ENCODE data around the gene GIGYF1. TPM values are rescaled to one million over a fixed set of nuclear protein-coding genes. Genes with fewer than 3 reads are reported as not detected.

GIGYF1 gene
- total RNA-seq (2014; rRNA removed; shearing (Covaris generic); ENCODE audit: low replicate concordance), result 16.3 and 38.2 TPM in 2 replicates

- H3K4me2 ChIP-seq (ENCODE audit: low read depth, low read length, poor library complexity, severe bottlenecking), result peak within 1 kb of the TSS; percentile 94
- peak within 1 kb of the TSS; percentile 81; the same call in 1 of the 2 replicates for H2AFZ ChIP-seq (ENCODE audit: low read length)
- H3K9me3 ChIP-seq (ENCODE audit: low read length), result no peaks in the 10 kb centered on the region
- H3K4me1 ChIP-seq (ENCODE audit: low read length), result peaks cover 38% of the 10 kb centered on the region
- H3K4me3 ChIP-seq (ENCODE audit: low read length), result peak within 1 kb of the TSS; percentile 94
- H4K20me1 ChIP-seq (ENCODE audit: insufficient read depth, low read depth, low read length), result peaks cover 27% of the 10 kb centered on the region
- peak within 1 kb of the TSS; percentile 86 for H3K9ac ChIP-seq (ENCODE audit: low read length)
- peaks cover 44% of the 10 kb centered on the region for H3K79me2 ChIP-seq (ENCODE audit: low read length)
- H3K9me2 ChIP-seq (replicated peaks; ENCODE audit: insufficient read depth, low read length), result no peaks in the 10 kb centered on the region
- 0 out of 2 replicates have a peak within 1 kb of the TSS, but pooled peaks have one; percentile 1 for H3K27ac ChIP-seq (ENCODE audit: low read length)
- peaks cover 4% of the 10 kb centered on the region; the same call in 1 of the 2 replicates for H3K36me3 ChIP-seq (ENCODE audit: insufficient read depth, low read length)
- no peaks in the 10 kb centered on the region for H3K27me3 ChIP-seq (ENCODE audit: low read length)
- DNase-seq, result peak; percentile 85
Observed at GRCh38 chr7:100694098-100694745, at the start of gene GIGYF1. Gene GIGYF1 (minus strand): TSS chr7:100694250. CDS start chr7:100688238, 6,012 bp downstream.

- H3K27ac ChIP-seq (ENCODE audit: low read length), result no peak overlapping the region
- no peaks in the 10 kb centered on the region for H3K4me1 ChIP-seq (ENCODE audit: low read length)
- no peak overlapping the region for H2AFZ ChIP-seq (ENCODE audit: low read length)
- H3K36me3 ChIP-seq (ENCODE audit: insufficient read depth, low read length), result no peaks in the 10 kb centered on the region
- no peaks in the 10 kb centered on the region for H3K9me2 ChIP-seq (replicated peaks; ENCODE audit: insufficient read depth, low read length)
- H3K4me3 ChIP-seq (ENCODE audit: low read length), result no peak overlapping the region
- H3K27me3 ChIP-seq (ENCODE audit: low read length), result no peaks in the 10 kb centered on the region
- DNase-seq, result no peak
- H3K79me2 ChIP-seq (ENCODE audit: low read length), result no peaks in the 10 kb centered on the region
- H3K9ac ChIP-seq (ENCODE audit: low read length), result no peak overlapping the region
- no peaks in the 10 kb centered on the region for H4K20me1 ChIP-seq (ENCODE audit: insufficient read depth, low read depth, low read length)
- no peaks in the 10 kb centered on the region for H3K9me3 ChIP-seq (ENCODE audit: low read length)
- H3K4me2 ChIP-seq (ENCODE audit: low read depth, low read length, poor library complexity, severe bottlenecking), result no peak overlapping the region
Observed at GRCh38 chr7:100739934-100740333, 45.9 kb upstream of the GIGYF1 start.

DNA sequence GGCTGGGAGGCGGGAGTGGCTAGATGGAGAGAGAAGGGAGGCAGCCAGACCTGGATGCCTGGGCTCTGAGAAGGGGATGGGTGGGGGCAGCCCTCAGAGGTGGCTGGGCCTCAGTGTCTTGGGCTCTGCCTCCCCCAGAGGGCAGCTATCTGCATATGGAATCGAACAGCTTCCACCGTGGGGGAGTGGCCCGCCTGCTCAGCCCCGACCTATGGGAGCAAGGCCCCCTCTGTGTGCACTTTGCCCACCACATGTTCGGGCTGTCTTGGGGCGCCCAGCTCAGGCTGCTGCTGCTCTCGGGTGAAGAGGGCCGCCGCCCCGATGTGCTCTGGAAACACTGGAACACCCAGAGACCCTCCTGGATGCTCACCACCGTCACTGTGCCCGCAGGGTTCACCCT lies 42.6 kb upstream of the GIGYF1 start:
- Histone ChIP-seq H3K4me1 (ENCODE audit: low read length) (no peaks in the 10 kb centered on the region), H3K27me3 (ENCODE audit: low read length) (no peaks in the 10 kb centered on the region), H2AFZ (ENCODE audit: low read length) (no peak overlapping the region), H3K4me3 (ENCODE audit: low read length) (no peak overlapping the region), H3K36me3 (ENCODE audit: insufficient read depth, low read length) (no peaks in the 10 kb centered on the region), H3K9ac (ENCODE audit: low read length) (no peak overlapping the region), H3K27ac (ENCODE audit: low read length) (no peak overlapping the region), H4K20me1 (ENCODE audit: insufficient read depth, low read depth, low read length) (no peaks in the 10 kb centered on the region), H3K9me3 (ENCODE audit: low read length) (no peaks in the 10 kb centered on the region), H3K79me2 (ENCODE audit: low read length) (no peaks in the 10 kb centered on the region), H3K9me2 (replicated peaks; ENCODE audit: insufficient read depth, low read length) (no peaks in the 10 kb centered on the region), H3K4me2 (ENCODE audit: low read depth, low read length, poor library complexity, severe bottlenecking) (no peak overlapping the region)
- DNase-seq, result no peak

DNA sequence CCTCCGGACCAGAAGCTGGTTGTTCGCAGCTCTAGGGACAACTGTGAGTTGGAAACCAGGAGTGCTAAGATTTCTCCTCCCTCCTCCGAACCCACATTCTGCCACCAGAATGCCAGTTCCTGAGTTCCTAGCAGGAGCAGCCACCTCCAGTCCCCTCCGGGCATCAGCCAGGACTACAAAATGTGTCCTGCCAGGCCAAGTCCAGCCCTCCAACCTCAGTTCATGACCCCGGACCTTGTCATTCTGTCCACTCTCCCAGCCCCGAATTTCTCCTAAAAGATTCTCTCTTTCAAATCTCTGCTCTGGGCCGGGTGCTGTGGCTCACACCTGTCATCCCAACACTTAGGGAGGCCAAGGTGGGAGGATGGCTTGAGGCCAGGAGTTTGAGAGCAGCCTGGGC lies 41.7 kb upstream of the GIGYF1 start:
- Histone ChIP-seq H3K9me2 (replicated peaks; ENCODE audit: insufficient read depth, low read length) (no peaks in the 10 kb centered on the region), H2AFZ (ENCODE audit: low read length) (no peak overlapping the region), H3K4me2 (ENCODE audit: low read depth, low read length, poor library complexity, severe bottlenecking) (no peak overlapping the region), H3K36me3 (ENCODE audit: insufficient read depth, low read length) (no peaks in the 10 kb centered on the region), H3K9me3 (ENCODE audit: low read length) (no peaks in the 10 kb centered on the region), H3K4me1 (ENCODE audit: low read length) (no peaks in the 10 kb centered on the region), H3K27ac (ENCODE audit: low read length) (no peak overlapping the region), H3K9ac (ENCODE audit: low read length) (no peak overlapping the region), H3K27me3 (ENCODE audit: low read length) (no peaks in the 10 kb centered on the region), H3K79me2 (ENCODE audit: low read length) (no peaks in the 10 kb centered on the region), H3K4me3 (ENCODE audit: low read length) (no peak overlapping the region), H4K20me1 (ENCODE audit: insufficient read depth, low read depth, low read length) (no peaks in the 10 kb centered on the region)
- no peak for DNase-seq

DNA sequence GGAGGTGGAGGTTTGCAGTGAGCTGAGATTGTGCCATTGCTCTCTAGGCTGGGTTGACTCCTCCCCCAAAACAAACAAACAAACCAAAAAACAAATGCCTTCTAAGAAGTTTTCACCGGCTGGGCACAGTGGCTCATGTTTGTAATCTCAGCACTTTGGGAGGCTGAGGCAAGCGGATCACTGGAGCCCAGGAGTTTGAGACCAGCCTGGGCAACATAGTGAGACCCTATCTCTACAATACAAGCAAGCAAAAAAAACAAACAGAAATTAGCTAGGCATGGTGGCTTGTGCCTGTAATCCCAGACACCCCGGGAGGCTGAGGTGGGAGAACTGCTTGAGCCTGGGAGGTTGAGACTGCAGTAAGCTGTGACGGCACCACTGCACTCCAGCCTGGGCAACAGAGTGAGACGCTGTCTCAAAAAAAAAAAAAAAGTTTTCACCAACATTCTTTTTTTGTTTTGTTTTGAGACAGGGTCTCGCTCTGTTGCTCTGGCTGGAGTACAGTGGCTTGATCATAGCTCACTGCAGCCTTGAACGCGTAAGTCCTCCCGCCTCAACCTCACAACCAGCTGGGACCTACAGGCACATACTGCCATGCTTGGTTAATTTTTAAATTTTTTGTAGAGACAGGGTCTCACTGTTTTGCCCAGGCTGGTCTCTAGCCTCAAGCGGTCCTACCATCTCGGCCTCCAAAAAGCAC lies 38.0 kb upstream of the GIGYF1 start:
- Histone ChIP-seq H3K79me2 (ENCODE audit: low read length) (no peaks in the 10 kb centered on the region), H3K27me3 (ENCODE audit: low read length) (no peaks in the 10 kb centered on the region), H4K20me1 (ENCODE audit: insufficient read depth, low read depth, low read length) (no peaks in the 10 kb centered on the region), H3K4me3 (ENCODE audit: low read length) (no peak overlapping the region), H3K27ac (ENCODE audit: low read length) (no peak overlapping the region), H3K9ac (ENCODE audit: low read length) (no peak overlapping the region), H2AFZ (ENCODE audit: low read length) (no peak overlapping the region), H3K36me3 (ENCODE audit: insufficient read depth, low read length) (no peaks in the 10 kb centered on the region), H3K9me3 (ENCODE audit: low read length) (no peaks in the 10 kb centered on the region), H3K9me2 (replicated peaks; ENCODE audit: insufficient read depth, low read length) (no peaks in the 10 kb centered on the region), H3K4me2 (ENCODE audit: low read depth, low read length, poor library complexity, severe bottlenecking) (no peak overlapping the region), H3K4me1 (ENCODE audit: low read length) (no peaks in the 10 kb centered on the region)
- no peak for DNase-seq

DNA sequence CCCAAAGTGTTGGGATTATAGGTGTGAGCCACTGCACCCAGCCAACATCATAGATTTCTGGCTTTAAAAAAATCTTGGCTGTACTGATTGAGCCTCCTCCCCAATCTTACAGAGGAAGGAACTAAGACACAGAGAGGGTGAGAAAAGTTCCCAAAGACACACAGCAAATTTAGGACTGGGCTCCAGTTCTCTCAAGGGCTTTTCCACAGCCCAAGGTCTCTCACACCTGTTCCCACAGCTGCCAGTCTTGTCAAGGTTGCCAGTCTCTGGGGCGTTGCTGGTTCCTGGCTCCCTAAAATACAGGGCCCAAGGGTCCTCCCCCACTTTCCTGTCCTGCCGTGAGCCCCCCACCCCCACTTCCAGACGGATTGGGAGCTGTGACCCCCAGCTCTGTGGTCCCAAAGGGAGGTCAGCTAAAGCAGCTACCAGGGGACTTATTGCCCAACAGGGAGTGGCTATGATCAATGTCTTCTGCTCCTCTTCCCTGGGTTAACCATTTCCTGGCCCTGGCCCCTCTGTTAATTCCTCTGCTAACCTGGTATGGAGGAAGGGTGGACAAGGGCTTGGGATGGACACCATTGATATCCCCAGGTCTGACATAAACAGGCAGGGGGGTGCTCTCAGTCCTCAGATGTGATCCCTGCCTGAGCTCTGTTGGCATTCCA lies 36.2 kb upstream of the GIGYF1 start:
- no peak overlapping the region for H2AFZ ChIP-seq (ENCODE audit: low read length)
- no peaks in the 10 kb centered on the region for H4K20me1 ChIP-seq (ENCODE audit: insufficient read depth, low read depth, low read length)
- H3K9me3 ChIP-seq (ENCODE audit: low read length), result no peaks in the 10 kb centered on the region
- no peaks in the 10 kb centered on the region for H3K36me3 ChIP-seq (ENCODE audit: insufficient read depth, low read length)
- no peaks in the 10 kb centered on the region for H3K9me2 ChIP-seq (replicated peaks; ENCODE audit: insufficient read depth, low read length)
- no peak overlapping the region for H3K27ac ChIP-seq (ENCODE audit: low read length)
- no peaks in the 10 kb centered on the region for H3K27me3 ChIP-seq (ENCODE audit: low read length)
- no peak overlapping the region for H3K9ac ChIP-seq (ENCODE audit: low read length)
- no peak for DNase-seq
- H3K4me3 ChIP-seq (ENCODE audit: low read length), result no peak overlapping the region
- no peaks in the 10 kb centered on the region for H3K4me1 ChIP-seq (ENCODE audit: low read length)
- H3K79me2 ChIP-seq (ENCODE audit: low read length), result no peaks in the 10 kb centered on the region
- no peak overlapping the region for H3K4me2 ChIP-seq (ENCODE audit: low read depth, low read length, poor library complexity, severe bottlenecking)

DNA sequence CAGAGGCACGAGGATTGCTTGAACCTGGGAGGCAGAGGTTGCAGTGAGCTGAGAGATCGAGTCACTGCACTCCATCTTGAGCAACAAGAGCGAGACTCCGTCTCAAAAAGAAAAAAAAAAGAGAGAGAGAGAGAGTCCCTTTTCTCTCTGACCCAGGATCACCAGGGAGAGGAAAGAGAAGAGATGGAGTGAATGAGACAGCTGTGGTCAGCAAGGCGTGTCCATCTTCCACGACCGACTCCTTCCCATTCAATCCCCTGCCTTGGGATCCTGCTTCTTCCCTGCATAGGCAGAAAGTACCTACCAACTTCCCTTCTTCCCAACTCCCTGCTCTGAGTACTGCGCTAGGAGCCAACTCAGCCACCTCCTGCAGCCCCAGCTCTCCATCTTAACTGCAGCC lies 34.1 kb upstream of the GIGYF1 start:
- Histone ChIP-seq H3K27ac (ENCODE audit: low read length) (no peak overlapping the region), H3K27me3 (ENCODE audit: low read length) (no peaks in the 10 kb centered on the region), H3K9me3 (ENCODE audit: low read length) (no peaks in the 10 kb centered on the region), H3K4me1 (ENCODE audit: low read length) (no peaks in the 10 kb centered on the region; the same call in 1 of the 2 replicates), H3K36me3 (ENCODE audit: insufficient read depth, low read length) (no peaks in the 10 kb centered on the region), H3K4me2 (ENCODE audit: low read depth, low read length, poor library complexity, severe bottlenecking) (no peak overlapping the region), H3K79me2 (ENCODE audit: low read length) (no peaks in the 10 kb centered on the region), H3K9ac (ENCODE audit: low read length) (no peak overlapping the region), H3K9me2 (replicated peaks; ENCODE audit: insufficient read depth, low read length) (no peaks in the 10 kb centered on the region), H3K4me3 (ENCODE audit: low read length) (no peak overlapping the region), H4K20me1 (ENCODE audit: insufficient read depth, low read depth, low read length) (no peaks in the 10 kb centered on the region), H2AFZ (ENCODE audit: low read length) (no peak overlapping the region)
- DNase-seq, result no peak

Data from Karpas-422 (cell line).